PC-3 (cell line): ENCODE results near the gene SPINDOC. TPM values are rescaled to one million over a fixed set of nuclear protein-coding genes. Genes with fewer than 3 reads are reported as not detected.
A peak's percentile ranks its signal among the peaks of the same experiment; 100 is the strongest.

Source experiments
- ATAC-seq: fragments of 200-7000 bp; cut with Tn5 transposase; 2 replicates; pipeline ENCODE4 v1.9.1; 2020; ENCODE audit warnings: mild to moderate bottlenecking, moderate library complexity
- BruUV-seq: library from RNA; stranded (reverse); fragments of 400-500 nt; replicated peaks from 2 replicates; lab custom pipeline; 2021; lab: Mats Ljungman, UMichigan
- CTCF ChIA-PET: fragments of 300-600 bp; sonication (Branson Sonifier 250); formaldehyde crosslinking; loops from one replicate; lab custom pipeline; 2022; ENCODE audit warnings: antibody characterized with exemption; lab: Charles Lee
- POLR2A ChIA-PET: fragments of 300-600 bp; sonication (Branson Sonifier 250); formaldehyde crosslinking; loops from one replicate; lab custom pipeline; 2022; ENCODE audit warnings: antibody characterized with exemption; ENCODE audit not compliant: unreplicated experiment; lab: Charles Lee
- DNase-seq: peaks from one replicate; pipeline ENCODE4 v3.0.0-alpha.2; 2015
- H2AFZ ChIP-seq: fragments of 300-600 bp; sonication (generic); 2 replicates; pipeline ENCODE4 v1.6.0; 2016; ENCODE audit warnings: antibody characterized with exemption, low read length
- H3F3A ChIP-seq: fragments of 300-600 bp; sonication (generic); one replicate; pipeline ENCODE4 v1.6.0; 2017; ENCODE audit warnings: antibody characterized with exemption, low read length, control low read depth, mild to moderate bottlenecking; ENCODE audit not compliant: unreplicated experiment
- H3K27ac ChIP-seq: fragments of 300-600 bp; sonication (generic); 2 replicates; pipeline ENCODE4 v1.5.1; 2016; ENCODE audit warnings: mild to moderate bottlenecking, low read length
- H3K27me3 ChIP-seq: fragments of 300-600 bp; sonication (generic); 2 replicates; pipeline ENCODE4 v1.6.1; 2016; ENCODE audit warnings: low read length, mixed read lengths
- H3K36me3 ChIP-seq: fragments of 300-600 bp; sonication (generic); 2 replicates; pipeline ENCODE4 v1.6.1; 2016; ENCODE audit warnings: low read depth, mixed run types, low read length, mixed read lengths
- H3K4me1 ChIP-seq: fragments of 300-600 bp; sonication (generic); 2 replicates; pipeline ENCODE4 v1.5.1; 2016; ENCODE audit warnings: low read length; ENCODE audit not compliant: insufficient read depth
- H3K4me2 ChIP-seq: fragments of 300-600 bp; sonication (generic); 2 replicates; pipeline ENCODE4 v1.6.0; 2016; ENCODE audit warnings: low read length
- H3K4me3 ChIP-seq: fragments of 300-600 bp; sonication (generic); 2 replicates; pipeline ENCODE4 v1.5.1; 2016; ENCODE audit warnings: mild to moderate bottlenecking, low read length, mixed read lengths
- H3K79me2 ChIP-seq: fragments of 300-600 bp; sonication (generic); 2 replicates; pipeline ENCODE4 v1.6.1; 2017; ENCODE audit warnings: low read length, mixed read lengths
- H3K9ac ChIP-seq: fragments of 300-600 bp; sonication (generic); 2 replicates; pipeline ENCODE4 v1.6.0; 2016; ENCODE audit warnings: mild to moderate bottlenecking, low read length
- H3K9me2 ChIP-seq: fragments of 300-600 bp; sonication (generic); replicated peaks from 2 replicates; pipeline ENCODE4 v1.6.1; 2016; ENCODE audit warnings: mixed run types, low read length, mixed read lengths
- H3K9me3 ChIP-seq: fragments of 300-600 bp; sonication (generic); 2 replicates; pipeline ENCODE4 v1.6.1; 2016; ENCODE audit warnings: low read length, mixed read lengths
- H4K20me1 ChIP-seq: fragments of 300-600 bp; sonication (generic); 2 replicates; pipeline ENCODE4 v1.6.1; 2016; ENCODE audit warnings: low read length, mixed read lengths
- EZH2 ChIP-seq: fragments of 300-600 bp; sonication (generic); IDR thresholded peaks from one replicate; pipeline ENCODE4 v1.6.1; 2017; ENCODE audit warnings: antibody characterized with exemption, mild to moderate bottlenecking, low read length; ENCODE audit not compliant: unreplicated experiment
- EZH2phosphoT487 ChIP-seq: fragments of 300-600 bp; sonication (generic); IDR thresholded peaks from 2 replicates; pipeline ENCODE4 v1.6.1; 2018; ENCODE audit warnings: mild to moderate bottlenecking, antibody characterized with exemption, low read length, borderline replicate concordance
- intact Hi-C: fragments of 100-400 bp; cut with micrococcal nuclease; formaldehyde crosslinking; loops from 2 replicates; pipeline ENCODE4 v1.9.0; 2023
- total RNA-seq: library from RNA; depleted of rRNA; stranded (reverse); fragments of >200 nt; gene quantifications from 2 replicates; pipeline ENCODE4 v1.2.3, GENCODE V29; 2014
- TF ChIP-seq, protein P1 (sequence below): fragments of 300-600 bp; sonication (generic); conservative IDR thresholded peaks from 2 replicates; pipeline ENCODE4 v1.5.1; 2017; ENCODE audit warnings: antibody characterized with exemption, low read depth, mild to moderate bottlenecking, low read length

The SPINDOC gene
- total RNA-seq, 1 experiment from 2014 or later, result 61.5 TPM

- ATAC-seq (peak; percentile 22), DNase-seq (peak; percentile 57)
- peaks cover 87% of the 10 kb centered on the region for H3K79me2 ChIP-seq
- no peaks in the 10 kb centered on the region for H3F3A ChIP-seq
- no peak overlapping the region for H3K9ac ChIP-seq
- ChIA-PET POLR2A (interaction anchor here (0.6 kb wide), 1 partner anchor 17 kb away, joined by 3 read pairs; no protein-coding TSS in a partner anchor), CTCF (interaction anchor here (0.8 kb wide), 1 partner anchor 31 kb away, joined by 3 read pairs; no protein-coding TSS in a partner anchor)
- 0 out of 2 replicates have a peak, but pooled peaks cover 3% of the 10 kb centered on the region for H3K36me3 ChIP-seq
- H3K4me1 ChIP-seq, result peaks cover 60% of the 10 kb centered on the region
- intact Hi-C loops, result no loop called here
- peak overlapping the region; percentile 74 for H3K4me2 ChIP-seq
- TF ChIP-seq EZH2phosphoT487 (no peak), EZH2 (no peak)
- TF ChIP-seq, protein P1, sequence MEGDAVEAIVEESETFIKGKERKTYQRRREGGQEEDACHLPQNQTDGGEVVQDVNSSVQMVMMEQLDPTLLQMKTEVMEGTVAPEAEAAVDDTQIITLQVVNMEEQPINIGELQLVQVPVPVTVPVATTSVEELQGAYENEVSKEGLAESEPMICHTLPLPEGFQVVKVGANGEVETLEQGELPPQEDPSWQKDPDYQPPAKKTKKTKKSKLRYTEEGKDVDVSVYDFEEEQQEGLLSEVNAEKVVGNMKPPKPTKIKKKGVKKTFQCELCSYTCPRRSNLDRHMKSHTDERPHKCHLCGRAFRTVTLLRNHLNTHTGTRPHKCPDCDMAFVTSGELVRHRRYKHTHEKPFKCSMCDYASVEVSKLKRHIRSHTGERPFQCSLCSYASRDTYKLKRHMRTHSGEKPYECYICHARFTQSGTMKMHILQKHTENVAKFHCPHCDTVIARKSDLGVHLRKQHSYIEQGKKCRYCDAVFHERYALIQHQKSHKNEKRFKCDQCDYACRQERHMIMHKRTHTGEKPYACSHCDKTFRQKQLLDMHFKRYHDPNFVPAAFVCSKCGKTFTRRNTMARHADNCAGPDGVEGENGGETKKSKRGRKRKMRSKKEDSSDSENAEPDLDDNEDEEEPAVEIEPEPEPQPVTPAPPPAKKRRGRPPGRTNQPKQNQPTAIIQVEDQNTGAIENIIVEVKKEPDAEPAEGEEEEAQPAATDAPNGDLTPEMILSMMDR, result no peak
- BruUV-seq, result no TSS peak
- H3K27me3 ChIP-seq, result no peaks in the 10 kb centered on the region
- H3K4me3 ChIP-seq, result 0 out of 2 replicates have a peak overlapping the region, but pooled peaks have one; percentile 16
- no peak overlapping the region for H2AFZ ChIP-seq
- no peaks in the 10 kb centered on the region for H3K9me3 ChIP-seq
- H4K20me1 ChIP-seq, result peaks cover 13% of the 10 kb centered on the region
- H3K27ac ChIP-seq, result peak overlapping the region; percentile 55
- H3K9me2 ChIP-seq, result no peaks in the 10 kb centered on the region
Observed at GRCh38 chr11:63869171-63869591, 55.9 kb downstream of the SPINDOC start.

- H3K9me3 ChIP-seq, result no peaks in the 10 kb centered on the region
Observed at GRCh38 chr11:63869683-63870082, 56.4 kb downstream of the SPINDOC start.

More at GRCh38 chr11:63869683-63870082, 56.4 kb downstream of the SPINDOC start:
- H3K9ac ChIP-seq, result no peak overlapping the region
- no peak for ATAC-seq
- 0 out of 2 replicates have a peak overlapping the region, but pooled peaks have one; percentile 16 for H3K4me3 ChIP-seq
- H3K27ac ChIP-seq, result peak overlapping the region; percentile 55
- no peak for DNase-seq
- H2AFZ ChIP-seq, result no peak overlapping the region
- H3K9me2 ChIP-seq, result no peaks in the 10 kb centered on the region
- CTCF ChIA-PET, result interaction anchor here (0.8 kb wide), 1 partner anchor 31 kb away, joined by 3 read pairs; no protein-coding TSS in a partner anchor
- H3K27me3 ChIP-seq, result no peaks in the 10 kb centered on the region
- BruUV-seq, result no TSS peak
- H4K20me1 ChIP-seq, result peaks cover 18% of the 10 kb centered on the region
- TF ChIP-seq, protein P1, result no peak
- TF ChIP-seq EZH2phosphoT487 (no peak), EZH2 (no peak)
- intact Hi-C loops, result no loop called here
- H3F3A ChIP-seq, result no peaks in the 10 kb centered on the region
- H3K4me2 ChIP-seq, result peak overlapping the region; percentile 74
- H3K4me1 ChIP-seq, result peaks cover 60% of the 10 kb centered on the region
- peaks cover 87% of the 10 kb centered on the region for H3K79me2 ChIP-seq
- H3K36me3 ChIP-seq, result peaks cover 3% of the 10 kb centered on the region; the same call in 1 of the 2 replicates
- POLR2A ChIA-PET, result interaction anchor here (0.6 kb wide), 1 partner anchor 1359 kb away, joined by 4 read pairs; no protein-coding TSS in a partner anchor
